T-helper 1 cell (primary cell): ENCODE data around the gene DCST2.
A peak's percentile ranks its signal among the peaks of the same experiment; 100 is the strongest.

Experiments used
- DNase-seq, 5 donors: peaks; one replicate each; pipeline ENCODE4 v3.0.0-alpha.2; 2012 to 2020
- total RNA-seq, 4 donors: gene quantifications; one replicate each; lab custom pipeline; 2026; lab: John Stamatoyannopoulos, UW

Gene DCST2
- total RNA-seq, result 1.1 to 1.7 (median 1.5) reads per million in 4 donors

- no peak for DNase-seq
These were observed at the start of gene DCST2, which contains the start of gene DCST1 for GRCh38 chr1:155033524-155033923. DCST2 (minus strand) TSS chr1:155033781; CDS start chr1:155033701, 80 bp downstream. DCST1 (plus strand) TSS chr1:155033824; CDS start chr1:155034037, 213 bp downstream.

GRCh38 chr1:155083052-155083541, 49.5 kb upstream of the DCST2 start:
- DNase-seq, result no peak

- no peak for DNase-seq
These were observed 48.9 kb upstream of the DCST2 start for GRCh38 chr1:155082301-155083051.

GRCh38 chr1:155081472-155082300, 48.1 kb upstream of the DCST2 start:
- no peak for DNase-seq

- DNase-seq, result peak in 1 of 5 donors; percentile 47
These were observed 47.0 kb upstream of the DCST2 start for GRCh38 chr1:155080312-155081228.

GRCh38 chr1:155079487-155080311, 46.1 kb upstream of the DCST2 start:
- no peak for DNase-seq

- no peak for DNase-seq
These were observed 45.6 kb upstream of the DCST2 start for GRCh38 chr1:155079210-155079486.

GRCh38 chr1:155078469-155079209, 45.1 kb upstream of the DCST2 start, which contains the start of gene EFNA3:
EFNA3 (plus strand) TSS chr1:155078837; CDS start chr1:155078942, 105 bp downstream.
- DNase-seq, result peak; percentile 42 to 63 (median 48)

GRCh38 chr1:155077758-155078445, 44.3 kb upstream of the DCST2 start:
- DNase-seq, result no peak

GRCh38 chr1:155077346-155077745, 43.8 kb upstream of the DCST2 start:
- DNase-seq, result no peak

GRCh38 chr1:155076371-155076770, 42.8 kb upstream of the DCST2 start:
- DNase-seq, result no peak

GRCh38 chr1:155075535-155075934, 42.0 kb upstream of the DCST2 start:
- no peak for DNase-seq

- DNase-seq, result peak in 1 of 5 donors; percentile 66
These were observed 40.0 kb upstream of the DCST2 start for GRCh38 chr1:155073377-155074242.

- DNase-seq, result no peak
These were observed 39.1 kb upstream of the DCST2 start for GRCh38 chr1:155072531-155073289.

GRCh38 chr1:155071701-155072100, 38.1 kb upstream of the DCST2 start:
- DNase-seq, result no peak

- peak; percentile 58 to 83 (median 71) for DNase-seq
These were observed 37.4 kb upstream of the DCST2 start for GRCh38 chr1:155070721-155071569.

- no peak for DNase-seq
These were observed 36.6 kb upstream of the DCST2 start for GRCh38 chr1:155070158-155070621.
